Tibial nerve (tissue), 3 donors: ENCODE measurements around the gene HIGD1A.

Source experiments
- CTCF ChIP-seq, 5 experiments: fragments of 200-600 bp in 3 of 5; fragments of 450-650 bp in 2 of 5; sonication (generic) in 3 of 5; IDR thresholded peaks; one replicate each; pipeline ENCODE4 v1.5.1; 2016 to 2019; ENCODE audit warnings: antibody characterized with exemption in 5 of 5, mild to moderate bottlenecking in 3 of 5, moderate library complexity in 2 of 5
- POLR2A ChIP-seq, 2 donors: fragments of 450-650 bp; IDR thresholded peaks; one replicate each; pipeline ENCODE4 v1.6.1; 2017; ENCODE audit warnings: antibody characterized with exemption in 2 of 2, mild to moderate bottlenecking in 2 of 2, moderate library complexity in 2 of 2

DNA sequence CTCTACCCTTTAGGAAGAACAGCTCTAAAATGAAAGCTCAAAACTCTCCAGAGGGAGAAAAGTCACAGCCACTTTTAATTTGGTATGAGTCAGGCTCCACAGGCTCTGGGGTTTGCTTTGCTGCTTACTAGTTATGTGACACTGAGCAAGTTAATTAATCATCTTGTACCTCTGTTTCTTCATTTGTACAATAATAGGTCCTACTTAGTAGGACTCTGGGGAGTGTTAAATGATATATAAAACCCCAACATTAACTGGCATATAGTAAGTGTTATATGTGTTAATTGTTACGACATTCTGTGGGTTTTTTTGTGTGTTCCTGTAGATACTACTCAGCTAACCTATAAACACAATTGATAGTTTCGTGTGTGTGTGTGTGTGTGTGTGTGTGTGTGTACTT is 11.5 kb upstream of the HIGD1A start:
- TF ChIP-seq CTCF (IDR thresholded peaks at IDR 0.05) (no peak), POLR2A (IDR thresholded peaks at IDR 0.05) (no peak)
